Spleen (tissue), 13 donors: Measurements from ENCODE around the gene SLC39A10. TPM values are rescaled to one million over a fixed set of nuclear protein-coding genes. Genes with fewer than 3 reads are reported as not detected.

Source experiments
- DNase-seq: peaks from one replicate; pipeline ENCODE4 v3.0.0-alpha.2; 2020
- H3K27ac ChIP-seq, 8 donors: fragments of 200-600 bp; sonication (generic) in 7 of 8; 1 replicate in 4 of 8; 2 replicates in 4 of 8; pipeline versions ENCODE4 v1.5.0 to v1.8.0; 2016 to 2021; ENCODE audit warnings: inconsistent platforms in 4 of 8, mild to moderate bottlenecking in 4 of 8, moderate library complexity in 1 of 8
- H3K27me3 ChIP-seq, 7 donors: fragments of 200-600 bp; sonication (generic) in 6 of 7; replicated peaks in 1 of 7; 1 replicate in 4 of 7; 2 replicates in 3 of 7; pipeline versions ENCODE4 v1.5.0 to v1.8.0; 2016 to 2021; ENCODE audit warnings: inconsistent platforms in 3 of 7, mild to moderate bottlenecking in 1 of 7
- H3K36me3 ChIP-seq, 6 donors: fragments of 200-600 bp; sonication (generic) in 5 of 6; 1 replicate in 4 of 6; 2 replicates in 2 of 6; pipeline versions ENCODE4 v1.5.0 to v1.8.0; 2016 to 2021; ENCODE audit warnings: inconsistent platforms in 2 of 6
- H3K4me1 ChIP-seq, 6 donors: fragments of 200-600 bp; sonication (generic) in 5 of 6; 1 replicate in 3 of 6; 2 replicates in 3 of 6; pipeline versions ENCODE4 v1.5.0 to v1.8.0; 2016 to 2021; ENCODE audit warnings: inconsistent platforms in 3 of 6
- H3K4me3 ChIP-seq, 8 donors: fragments of 200-600 bp; sonication (generic) in 7 of 8; 1 replicate in 4 of 8; 2 replicates in 4 of 8; pipeline versions ENCODE4 v1.5.0 to v1.8.0; 2016 to 2021; ENCODE audit warnings: inconsistent platforms in 4 of 8, mild to moderate bottlenecking in 4 of 8, moderate library complexity in 2 of 8
- H3K9me3 ChIP-seq, 8 donors: fragments of 200-600 bp; sonication (generic) in 7 of 8; 1 replicate in 4 of 8; 2 replicates in 4 of 8; pipeline versions ENCODE4 v1.5.0 to v1.8.0; 2016 to 2021; ENCODE audit warnings: inconsistent platforms in 4 of 8
- CTCF ChIP-seq, 11 experiments: fragments of 200-600 bp in 7 of 11; fragments of 450-650 bp in 4 of 11; sonication (generic) in 4 of 11; IDR thresholded peaks in 8 of 11; conservative IDR thresholded peaks in 3 of 11; 1 replicate in 7 of 11; 2 replicates in 4 of 11; pipeline versions ENCODE4 v1.4.0 to v1.8.0; 2016 to 2021; ENCODE audit warnings: antibody characterized with exemption in 11 of 11, inconsistent platforms in 4 of 11, mild to moderate bottlenecking in 1 of 11
- POLR2A ChIP-seq, 3 donors: fragments of 450-650 bp; IDR thresholded peaks; one replicate each; pipeline ENCODE4 v1.5.1; 2017; ENCODE audit warnings: antibody characterized with exemption in 3 of 3, mild to moderate bottlenecking in 1 of 3
- POLR2AphosphoS5 ChIP-seq, 3 donors: sonication (generic); formaldehyde crosslinking; IDR thresholded peaks; one replicate each; pipeline ENCODE4 v1.5.1; 2017; ENCODE audit warnings: antibody characterized with exemption in 3 of 3
- WGBS, 5 donors: extraction: QIAGEN DNeasy Blood & Tissue Kit in 3 of 5; methylation state at CpG; one replicate each; pipeline versions ENCODE4 v1.1.5 to v1.1.7; 2013 to 2018; 5-methylcytosine and 5-hydroxymethylcytosine counted together
- intact Hi-C: fragments of 100-400 bp; cut with DNase I; formaldehyde crosslinking; loops from one replicate; pipeline ENCODE4 v1.15.0; 2023; ENCODE audit warnings: low total_unique reads
- long read RNA-seq, 2 donors: transcript quantifications; one replicate each; lab custom pipeline, GENCODE V29; 2026
- polyA plus RNA-seq, 3 donors: library from polyadenylated mRNA; stranded (reverse); fragments of 200-250 nt; gene quantifications; one replicate each; pipeline ENCODE4 v1.2.1, GENCODE V29; 2013
- total RNA-seq, 7 donors: library from RNA; depleted of rRNA in 3 of 7; stranded (reverse); fragments of >200 nt in 3 of 7; fragmentation: NEBNext Ultra II Directional in 4 of 7; extraction: Animal tissue kit (Norgen Biotek cat#: 25700) in 4 of 7; gene quantifications; one replicate each; pipeline versions ENCODE4 v1.1.0 to v1.2.1, GENCODE V29; 2016 to 2021
- donor health status: healthy with polysubstance abuse.
- donor health status: DM: no; HTN: no; CAD: no; lungs with moderate emphysema.
- donor health status: DM: no; HTN: no; CAD: no.
- donor health status: Bipolar disorder and iron deficiency.
- donor health status: healthy.
- donor health status: DM: no; HTN: no; CAD: no.
- donor health status: DM: yes; HTN: yes; CAD: no.

The SLC39A10 gene
- 10 to 100 TPM; 47.7 to 78.1 (median 60.7) TPM for total RNA-seq
- polyA plus RNA-seq, result 10 to 100 TPM in 1 of 3 donors, 1 to 10 TPM in 2; 7.9 to 14.4 (median 8.3) TPM
- long read RNA-seq, donor 1, full-length matches to known transcripts, result 4 of 13 reads
- long read RNA-seq, donor 1, partial matches to known transcripts, result 9 of 13 reads
- long read RNA-seq, donor 1, other reads (novel, unspliced or antisense), result 0 of 13 reads
- long read RNA-seq, donor 2, full-length matches to known transcripts, result 1 of 1 reads
- long read RNA-seq, donor 2, partial matches to known transcripts, result 0 of 1 reads
- long read RNA-seq, donor 2, other reads (novel, unspliced or antisense), result 0 of 1 reads

- Histone ChIP-seq H3K27ac (peak within 1 kb of the TSS; percentile 99 to 100 (median 100)), H3K27me3 (no peaks in the 10 kb centered on the region), H3K4me1 (peaks cover 15 to 55% (median 45%) of the 10 kb centered on the region in 6 donors), H3K9me3 (no peaks in the 10 kb centered on the region), H3K4me3 (peak within 1 kb of the TSS; percentile 56 to 91 (median 74)), H3K36me3 (no peaks in the 10 kb centered on the region)
- TF ChIP-seq POLR2AphosphoS5 (IDR thresholded peaks at IDR 0.05) (peak; percentile 99 to 100 (median 100)), POLR2A (IDR thresholded peaks at IDR 0.05) (peak; percentile 90 to 97 (median 97)), CTCF (IDR thresholded peaks at IDR 0.05 in 8 of 11, conservative IDR thresholded peaks at IDR 0.05 in 3 of 11) (peak in 5 of 11 experiments; percentile 19 to 53 (median 39))
- peak; percentile 100 for DNase-seq
- intact Hi-C loops, result loop anchor here (10.0 kb wide), 1 partner anchor 152 kb away; no protein-coding TSS in a partner anchor
- WGBS, 5 donors, result 0 to 1% (median 0%) methylated on average over 38 to 85 of the region's 85 CpGs
These were observed at the start of gene SLC39A10 for GRCh38 chr2:195656859-195657633. SLC39A10 (plus strand) TSS chr2:195657226; CDS start chr2:195680043, 22,817 bp downstream.

- WGBS, 5 donors, result 65 to 85% (median 78%) methylated on average over 7 of the region's 7 CpGs
- Histone ChIP-seq H3K36me3 (no peaks in the 10 kb centered on the region), H3K27ac (no peak overlapping the region), H3K4me3 (no peak overlapping the region), H3K27me3 (no peaks in the 10 kb centered on the region), H3K9me3 (no peaks in the 10 kb centered on the region), H3K4me1 (peaks cover 0 to 19% (median 4%) of the 10 kb centered on the region in 6 donors)
- intact Hi-C loops, result loop anchor here (5.0 kb wide), 1 partner anchor 43 kb away; no protein-coding TSS in a partner anchor
- TF ChIP-seq CTCF (IDR thresholded peaks at IDR 0.05 in 8 of 11, conservative IDR thresholded peaks at IDR 0.05 in 3 of 11) (no peak), POLR2A (IDR thresholded peaks at IDR 0.05) (no peak), POLR2AphosphoS5 (IDR thresholded peaks at IDR 0.05) (no peak)
- no peak for DNase-seq
These were observed 48.1 kb upstream of the SLC39A10 start for GRCh38 chr2:195608768-195609454.

- DNase-seq, result no peak
- peaks cover 0 to 19% (median 4%) of the 10 kb centered on the region in 6 donors for H3K4me1 ChIP-seq
- intact Hi-C loops, result no loop called here
- no peak overlapping the region for H3K4me3 ChIP-seq
- H3K27me3 ChIP-seq, result no peaks in the 10 kb centered on the region
- no peaks in the 10 kb centered on the region for H3K9me3 ChIP-seq
- no peak for TF ChIP-seq CTCF (IDR thresholded peaks at IDR 0.05 in 8 of 11, conservative IDR thresholded peaks at IDR 0.05 in 3 of 11)
- TF ChIP-seq POLR2AphosphoS5 (IDR thresholded peaks at IDR 0.05), result no peak
- no peak for TF ChIP-seq POLR2A (IDR thresholded peaks at IDR 0.05)
- peak overlapping the region in 4 of 8 donors; percentile 32 to 55 (median 45) for H3K27ac ChIP-seq
- H3K36me3 ChIP-seq, result no peaks in the 10 kb centered on the region
These were observed 46.3 kb upstream of the SLC39A10 start for GRCh38 chr2:195610717-195611116.
